GM19455 (cell line): ENCODE results near the gene HLTF.

ENCODE experiments used
- ATAC-seq: cut with Tn5 transposase; IDR thresholded peaks from one replicate; pipeline ENCODE4 v1.9.1; 2021; ENCODE audit not compliant: unreplicated experiment

Gene HLTF

DNA sequence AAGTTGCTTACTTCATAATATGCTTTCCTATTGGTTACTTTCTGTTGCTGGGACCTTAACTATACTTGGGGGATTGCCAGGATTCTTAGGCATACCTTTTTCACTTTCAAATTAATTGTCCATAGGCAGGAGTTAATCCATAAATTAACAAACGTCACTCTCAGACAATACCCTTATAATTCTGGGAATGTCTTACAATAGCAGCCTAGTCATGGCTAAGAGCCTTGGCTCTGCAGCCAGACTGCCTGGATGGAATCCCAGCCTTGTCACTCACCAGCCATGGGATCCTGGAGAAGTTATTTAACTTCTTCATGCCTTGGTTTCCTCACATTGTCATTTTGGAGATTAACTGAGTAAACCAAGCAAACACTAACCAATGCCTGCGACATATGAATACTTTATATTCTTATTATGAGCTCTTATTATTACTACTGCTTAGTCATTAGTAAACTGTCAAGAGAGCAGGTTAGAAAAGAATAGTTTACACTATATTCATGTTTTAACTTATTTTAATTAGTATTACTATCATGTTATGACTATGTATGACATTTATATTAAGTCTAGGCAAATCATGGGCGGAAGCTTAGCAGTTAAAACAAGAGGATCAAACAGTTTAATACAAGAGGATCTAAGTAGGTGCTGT lies 66.0 kb downstream of the HLTF start:
- ATAC-seq = no peak

DNA sequence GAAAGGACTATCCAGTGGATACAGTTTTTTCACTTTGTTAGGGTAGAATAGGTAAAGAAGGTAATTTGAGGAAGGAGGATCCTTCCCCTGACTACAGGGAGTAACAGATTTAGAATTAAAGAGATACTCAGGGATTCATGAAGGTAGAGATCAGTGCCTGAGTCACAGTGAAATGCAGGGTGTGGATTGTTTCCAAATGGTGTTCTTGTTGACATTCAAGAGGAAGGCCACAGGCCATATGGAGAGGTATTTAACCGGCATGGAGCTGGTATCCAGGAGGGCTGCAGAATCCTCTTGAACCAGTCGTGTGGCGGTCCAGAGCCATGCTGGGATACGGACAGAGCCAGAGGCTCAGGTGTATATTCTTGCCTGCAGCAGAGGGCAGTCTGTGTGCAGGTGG lies 66.8 kb downstream of the HLTF start:
- no peak for ATAC-seq

DNA sequence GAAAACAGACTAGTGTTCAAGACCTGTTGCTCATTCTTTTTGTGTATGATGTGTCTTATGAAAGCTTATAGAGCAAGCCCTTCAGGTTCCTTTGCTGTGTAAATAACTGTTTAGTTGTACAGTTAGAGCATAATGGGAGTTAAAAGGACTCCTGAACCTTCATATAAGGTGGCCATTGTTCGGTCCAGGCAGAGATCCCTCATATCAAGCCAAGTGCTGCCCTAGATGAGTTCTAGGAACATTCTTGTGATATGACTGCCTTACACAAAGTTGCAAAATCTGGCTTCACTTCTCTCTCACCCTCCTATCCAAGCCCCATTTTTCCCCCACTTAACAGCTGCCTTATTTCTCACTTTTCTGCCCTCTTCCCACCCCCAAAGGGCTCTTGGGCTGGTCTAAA lies 68.1 kb downstream of the HLTF start:
- no peak for ATAC-seq

DNA sequence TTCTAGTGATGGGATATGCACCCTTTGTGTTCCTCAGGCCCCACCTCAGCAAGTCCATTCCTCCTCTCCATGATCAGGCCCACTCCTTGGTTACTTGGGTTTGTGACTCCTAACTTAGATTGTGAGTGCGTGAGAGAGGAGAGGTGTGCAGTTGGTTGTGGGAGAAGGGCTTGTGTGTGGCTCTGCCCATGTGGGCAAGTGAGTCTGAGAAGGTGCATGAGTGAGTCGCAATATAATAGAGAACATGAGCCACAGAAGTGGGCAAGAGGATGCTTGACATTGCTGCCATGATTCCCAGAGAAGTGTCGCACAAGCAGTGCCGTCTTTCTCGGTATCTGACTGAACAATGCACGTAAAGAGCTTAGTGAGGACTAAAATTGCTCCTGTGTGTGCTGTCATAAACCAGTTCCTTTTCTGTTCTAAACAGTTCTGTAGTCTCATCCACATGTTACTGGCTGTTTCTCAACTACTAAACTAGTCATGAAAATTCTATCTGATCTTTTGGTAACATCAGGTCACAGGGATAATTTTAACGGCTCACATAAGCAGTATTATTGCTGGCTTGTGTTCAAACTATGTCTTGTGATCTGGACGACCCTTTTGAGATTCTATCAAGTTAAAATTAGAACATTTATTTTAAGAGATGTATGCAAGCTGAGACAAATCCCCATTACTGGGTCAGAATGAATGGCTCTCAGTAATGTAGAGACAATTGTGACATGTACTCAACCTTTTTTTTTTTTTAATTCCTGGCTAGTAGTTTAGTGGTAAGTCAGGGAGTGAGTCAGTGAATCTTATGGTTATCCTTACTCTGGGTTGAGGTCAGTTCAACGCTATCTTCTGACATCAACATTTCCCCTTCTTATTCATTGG lies 69.4 kb downstream of the HLTF start:
- no peak for ATAC-seq

DNA sequence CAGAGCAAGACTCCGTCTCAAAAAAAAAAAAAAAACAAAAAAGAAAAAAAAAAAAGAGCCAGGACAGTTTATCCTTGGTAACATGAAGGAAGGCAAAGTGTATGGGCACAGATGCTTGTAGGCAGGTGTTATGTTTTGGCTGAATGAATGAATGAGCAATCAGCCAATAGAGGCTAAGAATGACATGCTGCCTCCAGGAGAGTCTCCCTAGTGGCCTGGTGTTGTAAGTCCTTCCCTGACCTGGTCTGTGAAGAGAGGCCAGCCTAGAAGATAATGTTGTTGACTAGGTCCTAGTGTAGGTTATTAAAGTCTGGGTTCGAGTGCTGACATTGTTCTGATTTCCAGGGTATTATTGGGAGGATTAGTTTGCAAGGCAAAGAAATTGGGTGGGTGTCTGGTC lies 70.1 kb downstream of the HLTF start:
- ATAC-seq = no peak

DNA sequence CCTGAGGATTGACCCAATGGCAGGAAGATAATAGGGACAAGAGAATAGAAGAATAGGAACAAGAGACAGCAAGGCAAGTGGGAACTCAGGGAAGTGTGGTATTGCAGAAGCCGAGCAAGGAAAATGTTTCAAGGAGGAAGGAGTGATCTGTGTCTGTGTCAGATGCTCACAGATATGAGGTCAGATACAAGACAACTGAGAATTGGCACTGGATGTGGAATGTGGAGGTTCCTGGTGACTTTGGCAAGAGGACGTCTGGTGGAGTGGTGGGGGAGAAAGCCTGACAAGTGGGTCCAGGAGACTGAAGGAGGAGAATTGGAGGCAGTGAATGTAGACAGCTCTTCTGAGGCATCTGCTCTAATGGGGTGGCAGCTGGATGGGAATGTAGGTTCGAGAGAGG lies 70.9 kb downstream of the HLTF start:
- ATAC-seq = no peak

DNA sequence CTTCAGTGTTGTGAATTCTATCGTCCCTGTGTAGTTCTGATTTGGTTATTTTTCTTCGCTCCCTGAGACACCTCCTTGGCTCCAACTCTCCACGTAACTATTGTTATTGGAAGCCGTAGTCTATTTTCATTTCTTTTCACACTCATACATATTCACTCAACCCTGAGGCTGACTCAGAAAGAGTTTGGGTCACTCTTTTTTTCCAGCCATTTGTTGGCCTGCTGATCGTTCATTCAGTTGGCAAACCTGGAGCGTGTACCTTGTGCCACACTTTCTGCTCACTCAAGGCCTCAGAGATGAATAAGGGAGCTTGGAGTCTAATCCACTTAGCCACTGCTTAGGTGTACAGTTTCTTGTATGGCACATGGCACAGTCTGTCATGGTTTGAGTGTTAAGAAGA lies 72.6 kb downstream of the HLTF start:
- no peak for ATAC-seq

DNA sequence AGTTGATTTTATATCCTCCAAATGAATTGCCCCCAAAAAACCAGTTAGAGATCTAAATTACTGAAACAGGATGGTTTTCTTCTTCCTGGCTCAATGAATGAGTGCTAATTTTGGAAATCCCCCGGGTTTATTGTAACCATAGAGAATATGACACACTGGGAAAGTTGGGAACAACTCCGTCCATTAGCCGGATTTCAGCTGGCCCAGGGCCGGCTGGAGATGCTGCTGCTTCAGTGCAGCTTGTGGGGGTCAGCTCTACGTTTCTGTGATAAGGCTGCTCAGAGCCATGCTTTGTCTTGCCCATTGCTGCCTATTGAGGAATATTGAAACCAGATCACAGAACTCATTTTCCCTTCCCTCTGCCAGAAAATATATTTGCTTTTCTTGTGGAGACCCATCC lies 74.7 kb downstream of the HLTF start:
- ATAC-seq = no peak

DNA sequence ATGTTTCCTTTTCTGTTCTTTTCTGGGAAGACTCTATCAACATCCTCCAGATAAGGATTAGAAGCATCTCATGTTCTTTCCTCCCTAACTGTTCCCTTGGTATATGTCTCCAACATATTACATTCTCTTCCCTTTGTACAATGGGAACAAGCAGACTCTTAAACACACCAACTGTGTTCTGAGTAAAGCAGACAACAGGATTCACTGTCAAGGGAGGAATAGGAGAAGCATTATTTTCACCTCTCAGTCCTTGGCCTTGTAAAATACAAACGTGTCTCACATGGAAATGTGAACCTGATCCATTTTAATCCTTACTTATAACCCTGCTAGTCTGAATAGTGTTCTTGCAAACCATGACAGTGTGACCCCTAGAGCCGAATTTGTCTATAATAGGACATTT lies 75.4 kb downstream of the HLTF start:
- ATAC-seq = no peak

DNA sequence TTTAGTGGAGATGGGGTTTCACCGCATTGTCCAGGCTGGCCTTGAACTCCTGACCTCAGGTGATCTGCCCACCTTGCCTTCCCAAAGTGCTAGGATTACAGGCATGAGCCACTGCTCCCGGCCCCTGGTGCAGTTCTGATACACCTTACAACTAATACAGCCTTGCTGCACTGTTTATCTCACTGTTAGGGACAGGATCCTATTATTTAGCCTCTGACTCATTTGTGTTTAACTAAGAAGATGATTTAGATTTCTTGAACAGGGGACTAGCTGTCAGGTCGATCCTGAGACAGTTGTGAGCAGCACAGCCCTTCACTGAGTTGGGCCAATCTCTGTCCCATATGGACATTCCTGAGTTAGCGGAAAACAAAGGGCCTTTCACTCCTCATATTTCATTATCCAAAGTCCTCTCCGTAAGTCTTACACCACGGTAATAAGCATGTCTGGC lies 75.8 kb downstream of the HLTF start:
- no peak for ATAC-seq

DNA sequence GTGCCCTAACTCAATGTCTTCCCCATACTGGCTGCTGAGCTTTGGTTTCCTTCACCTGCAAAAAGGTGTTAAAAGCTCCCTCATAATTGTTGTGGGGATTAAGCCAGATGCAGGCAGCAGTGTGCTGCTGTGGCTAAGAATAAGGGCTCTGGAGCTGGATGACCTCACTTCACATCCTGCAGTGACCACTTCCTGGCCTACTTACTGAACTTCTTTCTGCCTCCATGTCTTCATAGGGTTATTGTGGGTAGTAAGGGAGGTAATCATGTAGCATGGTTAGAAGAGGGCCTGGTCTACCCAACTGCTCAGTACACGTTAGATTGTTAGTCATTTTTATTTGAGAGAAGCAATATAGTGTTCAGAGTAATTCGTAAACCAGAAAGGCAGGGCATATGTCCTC lies 76.6 kb downstream of the HLTF start:
- no peak for ATAC-seq

DNA sequence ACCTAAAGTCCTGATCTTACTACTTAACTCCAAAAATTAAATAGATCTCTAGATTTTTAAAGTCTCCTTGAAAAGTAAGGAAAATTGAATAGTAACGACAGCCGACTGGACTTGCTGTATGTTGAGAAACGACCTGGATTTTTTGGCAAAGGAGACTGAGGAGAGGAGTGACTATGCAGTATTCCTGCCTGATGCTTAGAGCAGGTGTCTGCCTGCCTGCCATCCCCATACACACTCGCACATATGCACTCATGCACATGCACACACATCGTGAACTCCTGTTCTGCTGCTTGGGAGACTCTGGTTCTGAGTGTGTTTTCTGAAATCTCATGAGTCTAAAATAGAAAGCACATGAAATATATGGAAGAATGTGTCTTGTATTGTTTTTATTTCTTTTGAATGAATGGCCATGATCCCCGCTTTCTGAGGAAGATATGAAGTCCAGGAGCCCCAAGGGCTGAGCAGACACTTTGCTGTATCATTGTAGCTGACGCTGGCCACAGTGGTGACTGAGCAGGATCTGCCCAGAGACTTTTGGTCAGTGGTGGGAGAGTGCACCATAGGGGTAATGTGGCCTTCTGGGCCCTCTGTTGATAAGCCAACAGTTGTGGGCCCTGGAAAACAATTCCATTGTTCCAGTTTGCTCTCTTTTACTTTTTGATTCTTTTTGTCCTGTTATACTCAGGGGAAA lies 78.6 kb downstream of the HLTF start:
- no peak for ATAC-seq

DNA sequence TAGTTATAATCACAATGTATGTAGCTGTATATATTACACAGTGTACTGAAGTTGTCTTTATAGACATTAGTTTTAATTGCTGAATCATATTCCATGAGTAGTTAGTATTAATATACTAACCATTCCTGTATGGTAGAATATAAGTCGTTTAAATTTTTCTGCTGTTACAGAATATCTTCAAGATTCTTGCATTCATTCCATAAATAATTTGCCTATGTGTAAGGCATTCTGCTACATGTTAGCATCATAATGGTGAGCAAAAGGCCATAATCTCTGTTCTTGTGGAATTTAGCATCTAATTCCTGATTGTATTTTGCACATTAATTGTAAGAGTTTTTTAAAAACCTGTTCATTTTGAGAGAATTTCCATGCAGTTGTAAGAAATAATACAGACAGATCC lies 80.9 kb downstream of the HLTF start:
- ATAC-seq = no peak

DNA sequence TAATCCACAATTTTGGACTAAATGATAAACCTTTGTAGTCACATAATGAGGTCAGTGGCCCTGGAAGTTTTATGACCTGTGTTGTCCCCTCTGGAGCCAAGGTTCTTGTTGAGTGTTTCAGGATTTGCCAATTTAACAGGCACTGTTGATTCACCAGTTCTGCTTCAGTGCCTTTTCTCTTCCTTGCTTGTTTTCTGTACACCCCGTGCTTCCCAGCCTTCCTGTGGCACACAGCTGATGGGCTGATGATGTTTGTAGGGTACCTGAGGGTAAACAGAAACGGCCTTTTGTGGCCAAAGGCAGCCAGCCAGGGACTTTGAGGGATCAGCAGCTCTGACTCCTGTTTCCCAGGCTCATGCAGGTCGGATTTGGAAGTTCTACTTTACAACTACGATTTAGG lies 81.7 kb downstream of the HLTF start:
- no peak for ATAC-seq

DNA sequence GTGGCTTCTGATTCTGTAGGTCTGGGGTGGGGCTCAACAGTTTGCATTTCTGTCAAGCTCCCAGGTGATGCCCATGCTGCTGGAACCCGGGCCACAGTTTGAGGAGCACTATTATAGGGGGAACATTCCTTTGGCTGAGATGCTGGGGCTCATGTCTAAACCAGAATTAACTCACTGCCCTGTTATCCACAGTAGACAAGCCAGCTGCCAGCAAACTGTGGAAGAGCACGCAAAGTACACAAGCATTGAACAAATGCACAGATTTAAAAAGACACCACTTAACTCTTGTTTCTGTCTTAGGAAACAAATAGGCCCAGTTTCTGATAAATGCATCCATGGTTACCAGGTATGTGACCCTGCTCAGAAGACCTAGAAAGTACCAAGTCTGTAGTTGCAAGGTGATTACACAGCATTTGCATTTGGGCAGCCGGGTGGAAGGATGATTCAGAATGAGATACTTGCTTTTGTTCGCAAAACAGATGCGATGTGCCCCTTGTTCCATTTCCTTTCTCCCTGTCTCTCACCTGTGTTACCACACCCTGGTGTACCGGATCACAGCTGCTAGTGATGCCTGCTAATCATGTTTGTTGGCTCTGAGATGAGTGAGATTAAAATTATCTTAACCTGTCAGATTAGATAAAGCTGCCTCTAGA lies 82.6 kb downstream of the HLTF start:
- ATAC-seq = peak; percentile 66

DNA sequence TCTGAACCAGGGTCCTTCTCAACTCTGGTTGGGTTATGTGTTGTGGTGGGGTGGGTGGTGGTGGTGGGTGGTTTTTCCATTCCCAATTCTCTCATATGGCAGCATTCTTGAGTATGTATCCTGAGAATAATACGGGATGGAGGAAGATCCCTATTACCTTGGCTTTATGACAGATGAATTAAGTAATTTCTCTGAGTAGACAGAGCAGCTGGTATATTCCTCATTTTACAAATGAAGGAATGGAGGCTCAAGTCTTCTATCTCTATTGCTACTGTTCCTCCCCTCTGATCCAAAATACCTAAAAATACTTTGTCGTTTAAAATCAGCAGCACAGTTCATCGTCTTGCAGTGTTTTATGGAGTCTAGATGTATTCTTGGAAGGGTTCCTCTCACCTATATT lies 84.6 kb downstream of the HLTF start:
- no peak for ATAC-seq

DNA sequence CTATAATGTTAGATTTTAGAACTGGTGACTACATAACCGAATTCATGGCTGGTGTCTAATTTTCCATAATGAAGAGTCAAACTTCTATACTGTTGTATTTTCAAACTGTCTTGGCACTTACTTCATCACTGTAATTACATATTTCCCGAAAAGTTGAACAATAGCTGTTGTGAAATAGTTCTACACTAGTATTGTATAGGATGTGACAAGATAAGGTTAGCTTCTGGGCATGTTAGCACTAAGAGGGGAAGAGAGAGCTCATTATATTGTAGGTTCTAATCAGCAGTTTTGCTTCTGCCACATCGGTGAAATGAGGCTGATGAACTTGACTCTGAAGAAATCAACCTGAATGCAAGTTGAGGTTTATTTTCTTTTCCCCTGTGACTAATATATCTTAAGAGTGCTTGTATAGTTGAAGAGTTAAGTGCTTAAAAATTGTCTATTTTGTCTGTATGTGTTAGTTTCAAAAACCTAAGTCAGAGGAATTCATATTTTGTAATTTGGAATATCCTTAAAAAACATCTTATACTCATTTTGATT lies 86.1 kb downstream of the HLTF start:
- no peak for ATAC-seq

DNA sequence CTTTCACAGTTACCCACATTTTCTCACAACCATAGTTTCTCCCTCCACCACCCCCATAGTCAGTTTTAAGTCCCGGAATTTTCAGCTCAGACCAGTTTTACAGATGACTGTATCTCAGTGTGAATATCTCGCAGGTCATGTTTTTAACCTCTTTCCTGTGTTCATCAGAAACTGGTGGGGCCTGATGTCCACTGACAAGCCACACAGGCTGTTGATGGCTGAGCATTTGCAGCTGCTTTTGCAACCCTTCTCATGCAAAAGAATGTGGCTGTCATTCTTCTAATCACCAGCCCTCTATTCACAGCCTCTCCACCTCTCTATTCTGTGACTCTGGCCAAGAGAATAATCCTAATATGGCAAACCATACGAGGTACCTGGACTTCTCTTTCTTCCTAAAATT lies 86.5 kb downstream of the HLTF start:
- ATAC-seq = peak; percentile 48

DNA sequence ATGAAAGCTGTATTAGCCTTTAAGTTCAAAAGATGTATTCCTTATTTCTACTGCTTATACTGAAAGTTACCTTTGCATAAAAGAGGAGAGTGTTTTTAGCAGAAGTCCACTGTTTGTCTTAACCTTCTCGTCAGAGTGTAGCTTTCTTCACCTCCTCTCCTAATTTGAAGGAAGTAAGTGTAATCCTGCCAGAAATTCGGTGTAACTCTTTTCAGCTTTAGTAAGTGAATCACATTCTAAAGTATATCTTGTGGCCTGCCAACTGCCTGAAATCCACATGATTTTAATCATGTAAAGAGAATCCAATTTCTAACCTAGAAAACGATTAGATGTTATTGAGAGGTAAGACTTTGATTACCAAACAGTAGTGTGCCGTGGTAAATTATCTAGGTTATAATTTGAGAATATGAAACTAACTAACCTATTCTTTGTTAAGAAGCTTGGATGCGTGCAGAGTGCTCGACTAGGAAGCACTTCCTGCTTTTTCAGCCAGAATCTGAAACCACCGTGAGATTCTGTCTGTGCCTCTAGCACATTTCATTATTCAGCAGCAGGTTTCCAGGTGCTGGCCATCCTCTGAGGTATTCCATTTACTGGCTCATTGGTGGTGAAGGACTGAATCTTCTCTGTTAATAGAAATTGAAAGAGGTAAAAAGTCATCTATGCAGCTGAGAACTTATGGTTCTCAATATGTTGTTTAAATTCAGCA lies 87.5 kb downstream of the HLTF start:
- peak; percentile 26 for ATAC-seq

DNA sequence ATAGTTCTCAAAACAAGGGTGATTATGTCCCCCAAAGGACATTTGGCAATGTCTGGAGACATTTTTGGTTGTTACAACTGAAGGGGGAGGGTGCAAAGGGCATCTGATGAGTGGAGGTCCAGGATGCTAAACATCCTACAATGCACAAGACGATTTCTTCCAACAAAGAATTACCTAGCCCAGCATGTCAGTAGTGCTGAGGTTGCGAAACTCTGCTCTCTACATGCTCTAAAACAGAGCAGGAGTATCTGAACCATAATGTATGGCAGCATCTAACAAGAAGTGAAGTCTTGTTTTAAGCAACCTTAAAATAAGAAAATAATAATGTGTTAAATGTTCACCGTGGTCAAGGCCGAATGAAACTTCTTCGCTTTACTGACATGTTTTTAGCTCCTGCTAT lies 88.0 kb downstream of the HLTF start:
- no peak for ATAC-seq

DNA sequence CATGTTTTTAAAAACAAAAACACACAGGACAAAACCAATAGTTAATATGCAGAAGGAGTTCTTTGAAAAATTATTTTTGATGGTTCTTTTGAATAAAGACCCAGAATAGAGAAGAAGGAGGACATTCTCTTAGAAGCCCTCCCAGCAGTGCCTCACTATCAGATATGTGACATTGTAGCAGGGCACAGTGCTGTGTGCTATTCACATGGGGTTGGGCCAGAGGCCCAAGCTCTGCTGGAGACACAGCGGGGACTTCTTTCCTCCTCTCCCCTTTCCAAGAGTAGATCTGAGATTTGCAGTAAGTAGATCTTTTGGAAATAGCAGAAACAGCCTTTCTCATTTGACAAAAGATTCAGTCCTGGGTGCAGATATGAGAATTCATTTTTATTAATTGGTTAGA lies 88.7 kb downstream of the HLTF start:
- ATAC-seq = no peak
